GM21526 (cell line): Measurements from ENCODE around the gene LRIG3.
"Not testable (repeated sequence)": the region's sequence is repeated elsewhere in the genome, so short reads cannot be mapped to it uniquely, and the experiment has no call there.

Source experiments
- ATAC-seq: cut with Tn5 transposase; IDR thresholded peaks from one replicate; pipeline ENCODE4 v1.9.1; 2021; ENCODE audit warnings: moderate library complexity; ENCODE audit not compliant: unreplicated experiment, low FRiP score

Gene LRIG3

DNA sequence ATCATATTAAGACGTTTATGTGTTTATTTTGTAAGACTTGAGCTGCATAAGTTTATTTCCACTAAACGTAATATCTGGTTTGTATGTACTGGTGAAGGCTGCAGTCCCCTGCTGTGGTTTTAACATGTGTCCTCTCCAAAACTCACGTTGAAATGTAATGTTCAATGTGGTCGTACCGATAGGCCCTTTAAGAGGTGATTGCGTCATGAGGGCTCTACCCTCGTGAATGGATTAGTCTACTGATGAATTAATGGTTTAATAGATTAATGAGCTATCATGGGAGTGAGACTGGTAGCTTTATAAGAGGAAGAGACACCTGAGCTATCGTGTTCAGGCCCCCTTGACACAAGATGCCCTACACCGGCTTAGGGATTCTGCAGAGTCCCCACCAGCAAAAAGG lies 14.9 kb downstream of the LRIG3 start:
- ATAC-seq: no peak

DNA sequence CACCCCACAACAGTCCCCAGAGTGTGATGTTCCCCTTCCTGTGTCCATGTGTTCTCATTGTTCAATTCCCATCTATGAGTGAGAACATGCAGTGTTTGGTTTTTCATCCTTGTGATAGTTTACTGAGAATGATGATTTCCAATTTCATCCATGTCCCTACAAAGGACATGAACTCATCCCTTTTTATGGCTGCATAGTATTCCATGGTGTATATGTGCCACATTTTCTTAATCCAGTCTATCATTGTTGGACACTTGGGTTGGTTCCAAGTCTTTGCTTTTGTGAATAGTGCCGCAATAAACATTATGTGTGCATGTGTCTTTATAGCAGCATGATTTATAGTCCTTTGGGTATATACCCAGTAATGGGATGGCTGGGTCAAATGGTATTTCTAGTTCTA lies 17.6 kb downstream of the LRIG3 start:
- not testable (repeated sequence) for ATAC-seq

DNA sequence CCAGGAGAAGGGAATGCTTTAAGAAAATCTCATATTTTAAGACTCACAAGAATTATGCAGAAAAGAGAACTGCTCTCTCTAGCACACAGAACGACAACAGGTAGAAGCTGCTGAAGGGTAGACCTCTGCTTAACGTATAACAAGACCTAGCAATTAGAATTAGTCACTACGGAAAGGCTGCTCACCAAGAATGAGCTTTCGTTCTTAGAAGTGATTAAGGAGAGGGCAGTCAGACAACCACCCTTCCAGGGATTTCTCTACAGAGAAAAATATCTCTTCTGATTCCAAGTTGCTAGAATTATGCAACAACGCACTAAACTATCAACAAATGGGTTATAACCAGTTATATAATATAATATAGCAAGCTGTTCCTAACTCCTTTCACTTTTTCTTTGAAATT lies 18.6 kb downstream of the LRIG3 start:
- ATAC-seq: no peak

DNA sequence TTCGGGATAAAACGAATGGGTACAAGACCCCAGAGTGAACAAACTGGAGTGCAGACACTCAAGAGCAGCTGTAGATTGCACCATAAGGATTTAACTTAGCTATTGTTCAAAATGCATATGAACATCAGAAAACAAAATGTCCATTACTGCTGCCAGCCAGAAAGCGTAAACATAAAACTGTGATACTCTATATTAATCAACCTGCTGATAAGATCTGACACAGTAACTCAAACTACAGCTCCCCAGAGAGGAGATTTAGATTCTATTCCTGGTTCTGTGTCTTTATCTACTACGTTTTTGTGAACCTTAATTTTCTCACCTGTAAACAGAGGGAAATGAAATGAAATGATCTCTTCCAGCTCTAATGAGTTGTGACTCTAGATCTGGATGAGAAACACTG lies 22.3 kb downstream of the LRIG3 start:
- ATAC-seq: no peak

DNA sequence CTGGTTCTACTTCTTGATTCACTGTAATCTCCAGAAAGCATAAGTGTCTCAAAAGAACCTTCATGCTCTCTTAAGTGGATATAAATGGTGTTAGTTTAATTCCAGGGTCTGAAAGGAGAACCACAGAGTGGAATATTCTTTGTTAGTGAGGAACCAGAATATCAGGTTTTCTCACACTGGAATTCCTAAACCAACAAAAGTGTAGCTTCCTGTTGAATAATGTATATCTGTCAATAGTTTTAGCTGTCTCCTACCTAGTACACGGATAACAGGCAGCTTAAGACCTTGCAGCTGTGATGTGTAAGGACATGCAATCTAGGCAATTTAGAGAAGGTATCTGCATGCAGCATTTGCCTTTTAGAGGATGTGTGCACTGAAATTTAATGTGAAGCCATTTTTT lies 24.0 kb downstream of the LRIG3 start:
- no peak for ATAC-seq

DNA sequence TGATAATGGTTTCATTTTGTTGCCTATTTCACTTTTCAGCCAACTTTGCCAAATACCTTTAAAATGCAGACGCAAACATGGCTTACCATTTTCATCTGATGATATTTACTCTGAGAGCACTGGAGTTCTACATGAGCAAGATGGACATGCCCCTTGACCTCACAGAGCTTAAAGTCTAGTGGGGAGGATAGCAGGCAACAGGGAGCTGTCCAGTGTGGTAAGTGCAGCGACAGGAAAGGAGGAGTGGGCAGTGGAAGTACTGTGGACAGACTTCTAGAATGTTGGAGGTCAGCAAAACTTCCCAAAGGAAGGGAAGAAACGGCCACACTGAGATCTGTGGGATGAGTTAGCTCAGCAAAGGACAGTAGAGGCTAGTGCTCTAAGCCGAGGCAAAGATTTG lies 25.3 kb downstream of the LRIG3 start:
- no peak for ATAC-seq

DNA sequence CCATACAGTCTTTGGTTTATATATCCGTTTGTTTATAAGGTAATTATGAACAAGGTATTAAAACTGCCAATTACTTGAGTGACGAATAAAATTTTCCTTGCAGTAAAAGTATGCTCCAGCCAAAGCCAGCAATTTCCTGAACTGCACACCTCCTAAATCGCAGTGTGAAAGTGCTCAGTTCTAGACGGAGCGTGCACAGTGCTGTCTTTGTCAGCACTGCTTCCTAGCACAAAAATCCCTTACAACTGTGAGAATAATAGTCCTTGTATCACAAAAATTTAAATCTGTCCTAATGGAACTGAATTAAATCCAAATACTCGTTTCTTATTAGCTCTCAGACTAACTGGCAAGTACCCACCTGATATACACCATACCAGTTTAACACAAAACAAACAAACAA lies 26.3 kb downstream of the LRIG3 start:
- ATAC-seq: no peak

DNA sequence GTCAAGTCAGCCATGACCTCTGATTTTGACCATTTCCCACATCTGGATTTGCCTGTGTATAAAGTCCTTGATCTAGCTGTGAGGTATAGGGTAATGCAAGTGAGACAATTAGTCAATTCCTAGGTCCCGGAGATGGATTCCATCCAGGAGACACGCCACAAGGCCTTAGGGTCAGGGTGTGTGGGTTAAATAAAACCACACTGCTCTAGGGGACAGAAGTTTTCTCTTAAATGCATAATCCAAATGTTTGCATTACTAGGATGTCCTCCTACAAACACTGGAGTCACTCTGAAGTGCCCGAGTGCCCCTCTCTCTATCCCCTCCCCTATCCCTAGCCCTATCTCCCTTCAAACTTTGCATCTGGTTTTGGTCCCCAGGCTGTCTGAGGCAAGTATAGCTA lies 26.8 kb downstream of the LRIG3 start:
- no peak for ATAC-seq

DNA sequence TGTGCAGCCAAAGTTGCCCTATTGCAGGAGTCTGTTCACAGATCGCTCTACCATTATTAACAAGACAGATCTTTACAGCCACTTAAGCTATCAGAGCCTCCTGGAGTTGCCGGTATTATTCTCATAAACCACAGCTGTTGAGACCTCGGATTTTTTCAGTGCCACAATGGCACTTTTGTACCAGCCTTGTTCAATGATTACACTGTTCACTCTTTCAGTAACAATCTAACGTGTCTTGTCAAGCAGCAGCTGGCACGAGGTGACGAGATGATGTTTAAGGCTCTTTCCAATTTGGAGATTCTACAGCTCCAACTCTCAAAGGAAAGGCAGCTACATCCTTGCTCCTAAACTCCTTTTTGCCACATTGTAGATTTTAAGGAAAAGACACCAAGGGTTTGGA lies 30.7 kb downstream of the LRIG3 start:
- ATAC-seq: no peak

DNA sequence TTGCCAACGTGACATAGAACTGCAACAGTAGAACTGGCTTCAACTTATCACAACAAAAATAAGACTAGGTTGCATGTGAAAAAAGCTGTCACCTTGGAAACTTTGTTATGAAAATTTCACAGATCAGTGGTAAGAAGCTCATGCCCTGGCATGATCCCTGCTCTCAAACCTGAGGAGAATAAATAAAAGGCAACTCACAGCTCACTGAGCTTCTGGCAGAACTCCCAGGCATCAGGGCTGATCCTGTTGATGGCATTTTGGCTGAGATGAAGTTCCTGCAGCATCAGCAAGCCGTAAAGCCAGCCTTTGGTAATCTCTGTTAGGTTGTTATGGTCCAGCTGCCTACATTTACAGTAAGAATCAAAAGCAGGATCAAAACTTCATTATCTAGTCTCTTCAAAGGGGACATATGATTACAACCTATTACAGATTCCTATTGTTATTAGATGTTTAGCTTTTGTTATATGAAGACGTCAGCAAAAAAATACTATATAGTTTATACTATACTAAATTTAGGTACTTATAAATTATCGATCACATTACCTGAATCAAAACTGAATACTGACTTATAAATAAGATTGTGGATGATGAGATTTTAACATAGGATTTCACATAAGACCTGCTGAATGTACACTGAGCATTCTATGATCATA lies 32.0 kb downstream of the LRIG3 start:
- no peak for ATAC-seq

DNA sequence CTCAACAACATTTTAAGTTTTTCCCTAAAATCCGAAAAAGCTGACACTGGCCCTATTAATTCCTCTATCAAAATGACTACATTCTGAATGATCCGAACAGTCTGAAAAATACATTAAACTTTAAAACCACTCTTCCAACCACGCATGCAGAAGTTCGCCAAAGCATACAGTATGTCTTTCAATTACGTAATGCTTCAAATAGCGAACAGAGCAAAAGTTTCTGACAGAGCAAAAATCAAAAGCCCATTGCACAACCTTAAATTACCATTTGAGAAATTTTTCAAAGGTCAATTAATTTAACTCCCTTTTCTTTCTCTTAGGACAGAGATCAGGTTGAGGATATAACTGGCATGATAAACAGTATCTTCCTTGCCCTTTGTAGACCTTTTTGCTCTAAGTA lies 33.2 kb downstream of the LRIG3 start:
- ATAC-seq: no peak

DNA sequence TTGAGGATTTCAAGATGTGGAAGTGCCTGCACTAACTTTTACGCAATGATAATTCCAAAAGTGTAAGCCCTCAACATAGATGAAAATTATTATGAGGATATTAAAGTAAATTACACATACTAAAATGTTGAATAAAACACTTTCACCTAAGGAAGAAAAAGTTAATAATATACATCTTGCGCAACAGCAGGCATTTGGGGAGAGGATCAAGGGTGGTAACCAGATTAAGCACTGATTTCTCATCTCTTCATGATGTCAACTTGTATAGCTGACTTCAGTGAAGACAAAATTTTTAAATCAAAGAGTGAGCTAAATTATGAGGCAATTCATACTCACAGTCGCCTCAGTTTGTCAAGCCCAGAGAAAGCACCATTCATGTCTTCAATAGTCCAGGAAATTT lies 33.8 kb downstream of the LRIG3 start:
- no peak for ATAC-seq

DNA sequence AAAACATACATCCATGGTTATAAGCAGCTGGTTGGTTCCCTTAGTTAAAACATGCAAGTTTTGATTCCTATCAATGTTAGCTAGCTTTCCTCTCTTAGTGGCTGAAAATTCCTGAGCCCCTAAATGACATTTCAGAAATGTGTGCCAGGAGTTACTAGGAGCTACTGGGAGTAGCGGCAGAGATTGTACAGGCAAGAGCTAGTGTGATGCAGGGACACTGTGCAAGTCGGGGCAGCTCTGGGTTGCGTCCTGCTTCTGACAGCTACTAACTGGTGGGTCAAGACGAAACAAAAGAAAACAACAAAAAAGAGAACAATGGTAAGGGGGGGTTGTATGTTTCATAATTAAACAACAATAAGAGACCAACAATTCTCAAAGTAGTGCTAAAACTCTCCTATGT lies 35.4 kb downstream of the LRIG3 start:
- no peak for ATAC-seq

DNA sequence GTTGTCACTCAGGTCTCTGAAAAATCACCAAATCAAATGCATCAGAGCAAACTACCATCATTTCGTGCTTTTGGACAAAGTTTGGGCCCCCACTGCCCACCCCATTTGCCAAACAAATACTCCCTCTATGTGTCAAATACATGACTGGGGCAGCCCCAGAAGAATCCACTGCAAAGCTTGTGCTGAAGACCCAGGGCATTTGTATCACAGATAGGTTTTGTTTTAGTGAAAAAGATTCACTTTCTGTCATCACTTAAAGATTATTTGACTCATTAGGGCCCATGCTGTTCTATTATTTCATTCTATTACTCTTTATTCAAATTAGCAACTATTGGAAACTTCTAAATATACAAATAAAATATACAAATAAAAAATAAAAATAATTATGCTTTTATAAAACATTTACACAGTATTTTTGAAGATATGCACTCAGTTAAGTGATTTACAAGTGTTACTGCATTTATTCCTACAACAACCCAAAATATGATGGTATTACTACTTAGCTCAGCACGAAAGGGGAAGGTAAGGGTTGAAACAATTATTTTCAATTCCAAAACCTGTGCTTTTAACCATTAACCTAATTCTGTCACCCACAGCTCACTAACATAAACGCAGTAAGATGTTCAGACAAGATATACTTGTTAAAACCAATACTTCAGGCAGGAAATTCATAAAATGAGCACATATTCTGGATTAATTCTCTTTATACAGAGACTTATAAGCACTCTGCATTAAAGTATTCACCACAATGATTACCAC lies 36.5 kb downstream of the LRIG3 start:
- no peak for ATAC-seq

DNA sequence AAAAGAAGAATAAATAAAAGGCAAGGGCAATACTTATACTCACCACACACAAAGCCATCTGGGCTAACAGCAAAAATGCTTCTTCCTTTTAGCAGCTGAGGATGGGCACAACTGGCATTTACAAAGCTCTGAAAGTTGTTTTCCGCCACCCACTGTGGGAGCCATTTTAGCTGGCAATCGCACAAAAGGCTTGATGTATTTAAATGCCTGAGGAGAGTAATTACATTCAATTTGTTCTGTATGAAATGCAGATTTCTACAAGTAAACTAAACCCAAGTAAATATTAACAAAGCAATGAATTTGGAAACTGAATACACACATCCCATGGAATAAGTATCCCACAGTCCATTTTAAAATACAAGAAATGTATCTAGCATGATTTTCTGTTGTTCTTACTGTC lies 37.5 kb downstream of the LRIG3 start:
- no peak for ATAC-seq

DNA sequence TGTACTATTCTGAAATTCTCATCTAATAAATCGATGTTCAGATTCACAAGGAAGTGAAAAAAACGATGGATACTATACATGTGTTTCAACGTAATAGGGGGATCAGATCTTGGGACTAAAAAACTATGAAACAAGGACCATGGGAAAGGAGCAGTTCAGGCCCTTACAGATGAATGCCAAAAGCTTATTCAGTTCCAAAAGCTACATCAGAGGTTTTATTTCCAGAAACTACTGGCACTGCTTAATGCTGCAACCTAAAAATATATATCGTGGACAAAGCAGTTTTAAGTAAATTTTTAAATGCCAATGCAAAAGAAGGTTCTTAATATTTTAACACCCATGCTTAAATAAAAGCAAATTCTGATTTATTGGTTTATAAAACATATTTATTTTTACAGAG lies 38.5 kb downstream of the LRIG3 start:
- no peak for ATAC-seq

DNA sequence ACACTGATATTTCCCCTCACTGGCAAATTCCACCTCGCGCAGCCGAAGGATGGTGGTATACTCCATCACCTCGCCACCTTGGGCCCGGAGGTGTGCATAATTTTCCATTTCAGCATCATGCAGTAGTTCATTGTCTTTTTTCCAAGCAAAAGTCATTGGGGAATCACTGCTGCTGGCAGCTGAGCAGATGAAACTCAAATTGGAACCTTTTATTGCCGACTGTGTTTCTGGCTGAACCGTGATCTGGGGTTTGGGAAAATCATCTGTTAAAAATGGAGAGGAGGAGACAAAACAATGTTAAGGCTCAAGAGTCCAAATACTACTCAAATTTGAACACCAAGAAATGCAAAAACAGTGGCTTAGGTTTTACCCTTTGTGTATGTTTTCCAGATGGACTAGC lies 39.7 kb downstream of the LRIG3 start:
- no peak for ATAC-seq

DNA sequence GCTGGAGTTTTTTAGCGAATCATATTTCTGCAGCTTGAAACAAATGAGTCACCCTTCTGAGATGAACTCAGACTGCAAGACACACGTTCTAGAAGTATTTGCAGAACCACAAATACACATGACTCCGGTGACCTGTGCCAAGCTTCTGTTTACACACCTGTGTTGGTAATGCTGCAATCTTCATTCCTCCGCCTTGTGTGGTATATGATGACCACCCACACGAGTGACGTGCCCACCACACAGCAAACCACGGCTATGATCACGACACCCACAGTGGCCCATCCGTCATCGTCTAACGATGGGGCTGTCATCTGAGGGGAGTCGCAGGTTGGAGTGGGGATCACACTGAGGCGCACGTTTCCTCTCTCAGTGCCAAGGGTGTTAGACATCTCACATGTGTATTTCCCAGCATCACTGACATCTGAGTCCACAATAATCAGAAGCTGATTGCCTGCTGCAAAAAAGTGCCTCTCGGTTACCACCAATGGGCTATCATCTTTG lies 43.0 kb downstream of the LRIG3 start:
- no peak for ATAC-seq

DNA sequence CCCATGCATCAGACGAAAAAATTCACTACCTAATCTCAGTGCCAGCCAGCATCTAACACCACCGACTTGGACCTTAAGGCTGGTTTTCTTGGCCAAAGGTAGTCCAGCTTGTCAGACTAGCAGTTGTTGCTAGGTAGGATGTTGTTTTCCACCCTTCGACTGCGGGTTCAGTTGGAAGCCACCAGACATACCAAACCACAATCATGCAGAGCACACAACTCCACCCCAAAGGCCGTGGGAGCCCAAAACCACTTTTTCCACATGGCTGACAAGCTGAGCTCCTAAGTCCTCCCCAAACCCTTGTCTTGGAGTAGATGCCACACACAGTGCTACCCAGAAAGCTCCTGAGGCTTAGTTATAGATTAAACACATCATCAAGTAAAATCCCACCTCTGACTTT lies 46.8 kb downstream of the LRIG3 start:
- no peak for ATAC-seq

DNA sequence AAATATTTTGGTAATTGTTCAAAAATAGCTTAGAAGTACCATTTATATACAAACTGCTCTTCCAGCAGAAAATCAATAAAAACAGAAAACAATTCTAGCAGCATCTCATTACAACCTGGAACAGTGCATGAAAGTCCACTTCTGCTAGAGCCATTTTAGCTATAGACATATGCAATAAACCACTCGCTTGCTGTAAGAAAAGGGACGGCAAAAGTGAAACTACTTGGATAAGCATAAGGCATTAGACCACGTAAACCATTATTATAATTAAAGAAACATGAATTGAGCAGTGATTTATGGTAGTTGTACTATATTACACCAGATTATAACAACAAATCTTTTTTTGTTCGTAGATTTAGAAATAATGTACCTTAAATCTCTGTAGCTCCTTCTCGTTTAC lies 48.7 kb downstream of the LRIG3 start:
- no peak for ATAC-seq

DNA sequence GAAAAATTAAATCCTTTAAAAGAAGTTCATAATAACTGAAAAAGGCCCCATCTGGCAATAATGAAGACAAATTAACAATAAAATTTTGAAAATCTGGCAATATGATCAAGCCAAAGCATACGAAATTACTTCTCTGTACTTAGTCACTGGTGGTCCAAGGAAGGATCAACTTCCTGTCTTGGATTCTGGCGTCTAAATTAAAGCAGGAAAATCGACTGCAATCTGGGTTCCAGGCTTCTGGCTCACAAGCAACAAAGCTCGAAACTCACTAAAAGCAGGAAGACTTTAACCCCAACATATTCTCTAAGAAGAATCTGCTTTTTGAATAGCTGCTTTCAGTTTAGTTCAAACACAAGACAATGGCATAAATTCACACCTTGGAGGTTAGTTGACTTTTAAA lies 49.7 kb downstream of the LRIG3 start:
- no peak for ATAC-seq

DNA sequence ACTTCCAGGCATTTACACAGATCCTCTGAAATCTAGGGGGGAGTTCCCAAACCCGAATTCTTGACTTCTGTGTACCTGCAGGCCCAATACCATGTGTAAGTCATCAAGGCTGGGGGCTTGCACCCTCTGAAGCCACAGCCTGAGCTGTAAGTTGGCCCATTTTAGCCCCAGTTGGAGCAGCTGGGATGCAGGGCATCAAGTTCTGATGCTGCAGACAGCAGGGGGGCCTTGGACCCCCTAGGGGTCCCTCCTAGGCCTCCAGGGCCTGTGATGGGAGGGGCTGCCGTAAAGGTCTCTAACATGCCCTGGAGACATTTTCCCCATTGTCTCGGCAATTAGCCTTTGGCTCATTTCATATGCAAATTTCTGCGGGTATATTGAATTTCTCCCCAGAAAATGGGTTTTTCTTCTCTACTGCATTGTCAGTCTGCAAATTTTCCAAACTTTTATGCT lies 59.5 kb downstream of the LRIG3 start:
- ATAC-seq: no peak
